Central memory CD8-positive, alpha-beta T cell (primary cell): Measurements from ENCODE around the gene SPTLC3.

Experiments used
- ATAC-seq: fragments of 150-1000 bp; cut with Tn5 transposase; replicated peaks from 2 replicates; pipeline ENCODE4 v1.10.0; 2022; ENCODE audit warnings: mild to moderate bottlenecking, moderate FRiP score, moderate number of reproducible peaks; ENCODE audit not compliant: poor library complexity, severe bottlenecking; ENCODE audit errors: extremely low read depth
- DNase-seq, 2 donors: peaks; one replicate each; pipeline ENCODE4 v3.0.0; 2021; ENCODE audit warnings: low spot score in 2 of 2
- H3K27ac Mint-ChIP-seq: one replicate; pipeline ENCODE4 v1.8.0; 2022; ENCODE audit warnings: low read depth, mild to moderate bottlenecking, moderate library complexity, mixed read lengths
- H3K27me3 Mint-ChIP-seq: one replicate; pipeline ENCODE4 v1.8.0; 2022; ENCODE audit warnings: mixed read lengths
- H3K36me3 Mint-ChIP-seq: one replicate; pipeline ENCODE4 v1.8.0; 2022; ENCODE audit warnings: mild to moderate bottlenecking, moderate library complexity, mixed read lengths; ENCODE audit not compliant: insufficient read depth
- H3K4me1 Mint-ChIP-seq: one replicate; pipeline ENCODE4 v1.8.0; 2022; ENCODE audit warnings: mixed read lengths
- H3K4me3 Mint-ChIP-seq: one replicate; pipeline ENCODE4 v1.8.0; 2022; ENCODE audit warnings: mild to moderate bottlenecking, moderate library complexity, mixed read lengths
- H3K9me3 Mint-ChIP-seq: one replicate; pipeline ENCODE4 v1.8.0; 2022; ENCODE audit warnings: mixed read lengths

Gene SPTLC3

DNA sequence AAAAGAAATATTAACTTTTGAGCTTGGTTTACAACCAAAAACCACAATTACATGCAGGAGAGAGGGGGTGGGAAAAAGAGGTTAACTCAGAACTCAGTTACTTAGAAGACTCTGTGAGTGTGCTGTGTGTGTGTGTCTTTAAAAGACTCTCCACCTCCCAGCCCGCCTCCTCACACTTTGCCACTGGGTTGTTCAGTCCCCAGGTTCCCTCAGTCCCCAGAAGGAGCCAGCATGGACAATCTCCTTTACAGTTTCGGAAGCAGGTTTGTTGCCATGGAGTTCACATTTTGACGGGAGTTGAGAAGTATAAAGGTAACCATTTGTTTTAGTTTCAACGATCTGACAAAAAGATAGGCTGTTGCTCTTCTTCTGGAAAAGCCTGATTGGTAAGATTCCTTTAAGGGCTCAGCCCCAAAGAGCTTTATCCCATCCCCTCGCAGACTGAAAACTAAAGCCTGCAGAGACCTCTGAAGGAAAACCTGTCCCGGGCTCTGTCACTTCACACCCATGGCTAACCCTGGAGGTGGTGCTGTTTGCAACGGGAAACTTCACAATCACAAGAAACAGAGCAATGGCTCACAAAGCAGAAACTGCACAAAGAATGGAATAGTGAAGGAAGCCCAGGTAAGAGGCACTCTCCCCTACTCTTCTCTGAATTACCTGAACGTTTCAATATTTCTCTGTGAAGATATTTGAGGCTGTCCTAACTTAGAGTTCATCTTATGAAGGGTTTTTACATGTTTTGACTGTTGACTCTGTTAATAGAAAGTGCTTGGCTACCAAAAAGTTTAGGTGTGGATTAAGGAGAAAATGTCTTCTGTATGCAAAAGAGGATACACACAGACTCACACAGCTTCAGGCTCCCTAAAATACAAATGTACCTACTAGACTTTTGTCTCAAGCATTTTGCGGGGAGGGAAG lies at the start of gene SPTLC3:
Gene SPTLC3 (plus strand): TSS at position 212 of the 921 bp plus-strand sequence. CDS start 296 bp downstream, at position 508.
- Mint-ChIP-seq H3K27me3 (no peaks in the 10 kb centered on the region), H3K9me3 (peaks cover under 1% of the 10 kb centered on the region), H3K36me3 (no peaks in the 10 kb centered on the region), H3K4me3 (peak within 1 kb of the TSS; percentile 50), H3K4me1 (peaks cover 5% of the 10 kb centered on the region), H3K27ac (no peak within 1 kb of the TSS)
- DNase-seq = no peak
- ATAC-seq = no peak

DNA sequence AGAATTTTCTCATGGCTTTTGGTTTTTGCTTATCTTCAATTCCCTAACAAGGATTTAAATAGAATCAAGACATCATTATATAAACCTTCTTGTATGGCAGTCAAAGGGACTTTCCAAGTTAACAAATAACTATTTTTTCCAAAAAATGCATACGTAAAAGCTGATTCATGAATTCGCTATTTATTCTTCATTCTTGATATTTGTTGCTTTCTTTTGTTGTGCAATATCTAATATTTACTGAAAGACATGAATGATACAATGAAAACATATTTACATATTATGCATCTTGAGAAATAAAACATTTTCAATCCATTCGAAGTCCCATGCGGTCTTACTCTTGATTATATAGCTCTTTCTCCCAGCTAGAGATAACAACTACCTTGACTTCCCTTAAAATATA lies 47.0 kb upstream of the SPTLC3 start:
- Mint-ChIP-seq H3K27me3 (no peaks in the 10 kb centered on the region), H3K4me1 (no peaks in the 10 kb centered on the region), H3K27ac (no peak overlapping the region), H3K4me3 (no peak overlapping the region), H3K9me3 (peaks cover 11% of the 10 kb centered on the region), H3K36me3 (no peaks in the 10 kb centered on the region)
- no peak for ATAC-seq
- DNase-seq = no peak

DNA sequence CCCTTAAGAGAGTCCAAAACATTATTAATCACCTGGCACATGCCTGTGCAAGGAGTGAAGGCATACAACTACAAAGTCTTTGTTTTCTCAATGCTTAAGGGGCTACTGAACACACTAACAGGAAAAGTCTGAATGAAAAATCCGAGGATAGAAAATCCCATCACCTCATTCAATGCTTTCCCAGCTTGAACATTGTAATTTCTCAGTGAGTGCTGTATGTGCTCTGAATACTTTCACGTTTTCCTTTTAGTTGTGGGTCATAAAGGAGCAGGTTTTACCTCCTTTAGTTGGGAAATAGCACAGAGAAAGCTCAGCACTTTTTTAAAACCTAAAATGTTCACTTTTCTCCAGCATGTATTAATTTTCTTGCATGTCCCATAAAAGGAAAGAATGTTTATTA lies 45.9 kb upstream of the SPTLC3 start:
- Mint-ChIP-seq H3K4me1 (no peaks in the 10 kb centered on the region), H3K9me3 (peaks cover 11% of the 10 kb centered on the region), H3K27ac (no peak overlapping the region), H3K4me3 (no peak overlapping the region), H3K27me3 (no peaks in the 10 kb centered on the region), H3K36me3 (no peaks in the 10 kb centered on the region)
- DNase-seq = no peak
- ATAC-seq = no peak

DNA sequence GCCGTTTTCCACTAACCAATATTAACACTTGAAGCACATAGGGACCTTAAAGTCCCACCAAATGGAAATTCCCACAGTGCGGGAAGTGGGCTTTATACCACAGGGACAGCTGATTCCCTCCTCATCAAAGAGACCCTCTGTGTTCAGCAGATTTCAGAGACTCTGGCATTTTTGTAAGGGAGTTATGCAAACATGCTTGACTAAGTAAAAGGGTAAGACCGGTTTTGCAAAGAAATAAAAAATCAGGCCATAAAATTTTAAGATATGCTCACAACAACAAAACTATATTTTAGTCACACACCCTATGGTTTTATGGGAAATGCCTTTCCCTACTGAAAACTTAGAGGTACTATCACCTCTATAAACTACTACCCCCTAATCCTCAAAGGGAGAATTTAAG lies 45.4 kb upstream of the SPTLC3 start:
- Mint-ChIP-seq H3K36me3 (no peaks in the 10 kb centered on the region), H3K4me3 (no peak overlapping the region), H3K4me1 (no peaks in the 10 kb centered on the region), H3K27me3 (no peaks in the 10 kb centered on the region), H3K27ac (no peak overlapping the region), H3K9me3 (peaks cover 11% of the 10 kb centered on the region)
- DNase-seq = no peak
- ATAC-seq = no peak

DNA sequence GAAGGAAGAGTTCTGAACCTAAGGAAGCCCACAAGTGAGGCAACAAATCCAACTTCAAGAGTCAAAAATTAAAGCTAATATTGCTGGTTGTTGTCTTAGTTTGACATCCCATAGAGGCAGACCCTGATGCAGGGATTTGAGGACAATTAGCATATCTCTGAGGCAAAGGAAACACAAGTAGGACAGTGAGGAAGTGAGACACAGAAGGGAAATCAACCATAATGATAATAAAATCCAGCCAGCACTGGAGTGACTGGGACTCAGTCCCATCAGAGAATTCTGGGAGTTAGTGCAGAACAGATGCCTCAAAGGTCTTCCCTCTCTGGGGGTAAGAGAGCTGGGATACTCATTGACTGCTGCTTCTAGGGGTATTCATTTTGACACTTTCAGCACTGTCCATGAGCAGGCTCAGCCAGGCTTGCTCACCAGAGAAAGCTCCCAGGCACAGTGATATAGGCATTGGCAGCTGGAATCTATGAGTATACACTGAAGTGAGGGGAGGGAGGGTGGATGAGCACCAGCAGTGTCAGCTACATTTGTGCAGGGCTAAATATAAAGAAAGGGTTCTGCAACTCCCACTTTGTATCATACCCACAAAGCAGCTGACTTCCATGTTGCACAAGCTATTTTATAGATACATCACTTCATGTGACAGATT lies 43.4 kb upstream of the SPTLC3 start:
- Mint-ChIP-seq H3K27ac (no peak overlapping the region), H3K36me3 (no peaks in the 10 kb centered on the region), H3K4me1 (no peaks in the 10 kb centered on the region), H3K27me3 (no peaks in the 10 kb centered on the region), H3K4me3 (no peak overlapping the region), H3K9me3 (no peaks in the 10 kb centered on the region)
- ATAC-seq (no peak), DNase-seq (no peak)

DNA sequence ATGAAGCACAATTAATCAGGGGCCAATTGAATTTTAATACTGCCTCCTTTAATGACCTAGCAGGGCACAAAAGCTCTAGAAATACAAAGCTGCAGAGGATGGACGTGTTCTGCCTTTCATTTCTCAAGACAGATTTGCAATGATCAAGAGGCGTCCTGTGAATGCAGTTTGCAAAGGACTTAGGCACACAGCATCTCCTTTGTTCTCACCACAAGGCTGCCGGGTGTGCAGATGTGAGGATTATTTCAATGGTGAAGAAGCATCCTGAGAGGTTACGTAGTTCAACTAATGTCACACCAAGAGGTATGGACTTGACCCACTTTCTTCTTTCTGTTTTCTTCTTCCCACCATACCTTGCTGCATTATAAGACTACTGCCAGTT lies 42.9 kb upstream of the SPTLC3 start:
- H3K36me3 Mint-ChIP-seq = no peaks in the 10 kb centered on the region
- H3K4me3 Mint-ChIP-seq = no peak overlapping the region
- H3K27me3 Mint-ChIP-seq = no peaks in the 10 kb centered on the region
- H3K9me3 Mint-ChIP-seq = no peaks in the 10 kb centered on the region
- no peak overlapping the region for H3K27ac Mint-ChIP-seq
- ATAC-seq (no peak), DNase-seq (no peak)
- no peaks in the 10 kb centered on the region for H3K4me1 Mint-ChIP-seq

DNA sequence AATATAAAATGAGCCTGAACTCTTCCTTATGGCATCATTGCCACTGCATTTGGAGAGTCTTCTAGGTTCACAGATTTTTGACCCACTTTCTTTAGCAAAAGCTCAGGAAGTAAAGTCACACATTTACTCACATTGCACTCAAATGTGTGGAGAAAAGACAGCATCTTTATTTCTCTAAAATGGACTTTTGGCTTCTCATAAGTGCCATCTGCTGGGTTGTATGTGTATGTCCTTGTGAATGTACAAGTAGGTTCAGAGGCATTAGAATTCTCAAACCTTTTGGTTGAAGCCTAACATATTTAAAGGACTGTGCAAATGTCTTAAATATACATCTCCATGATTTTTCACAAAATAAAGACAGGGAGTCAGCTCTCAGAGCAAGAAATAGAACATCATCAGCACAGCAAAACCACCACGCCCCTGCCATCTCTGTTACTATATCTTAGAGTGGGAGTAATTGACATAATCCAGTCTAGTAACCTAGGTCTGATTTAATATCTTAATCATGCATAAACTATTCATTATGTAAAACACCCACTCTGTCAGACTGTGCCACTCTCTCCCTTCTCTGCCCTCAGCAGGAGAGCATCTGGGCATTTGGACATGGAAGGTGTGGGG lies 42.2 kb upstream of the SPTLC3 start:
- Mint-ChIP-seq H3K36me3 (no peaks in the 10 kb centered on the region), H3K9me3 (no peaks in the 10 kb centered on the region), H3K4me1 (no peaks in the 10 kb centered on the region), H3K27me3 (no peaks in the 10 kb centered on the region), H3K27ac (no peak overlapping the region), H3K4me3 (no peak overlapping the region)
- ATAC-seq = no peak
- no peak for DNase-seq

DNA sequence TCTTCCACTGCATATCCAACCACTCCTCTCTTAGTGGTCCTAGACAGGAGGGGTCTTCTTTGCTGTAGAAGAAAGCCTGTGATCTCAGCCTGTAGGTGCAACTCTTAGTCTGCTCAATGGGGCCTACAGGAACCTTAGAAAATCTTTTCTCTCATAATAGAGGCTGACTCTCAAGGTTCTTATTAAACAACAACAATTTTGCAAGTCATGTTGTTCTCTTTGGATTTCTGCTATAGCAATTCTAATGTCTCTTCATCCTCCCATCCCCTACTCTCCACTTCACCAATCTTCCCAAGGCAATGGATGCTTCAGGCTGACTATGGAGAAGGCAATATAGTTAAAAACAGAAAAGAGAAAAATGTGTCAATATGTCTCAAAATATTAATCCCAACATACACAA lies 40.8 kb upstream of the SPTLC3 start:
- ATAC-seq = no peak
- Mint-ChIP-seq H3K27ac (no peak overlapping the region), H3K9me3 (no peaks in the 10 kb centered on the region), H3K4me1 (no peaks in the 10 kb centered on the region), H3K27me3 (no peaks in the 10 kb centered on the region), H3K36me3 (no peaks in the 10 kb centered on the region), H3K4me3 (no peak overlapping the region)
- DNase-seq = no peak

DNA sequence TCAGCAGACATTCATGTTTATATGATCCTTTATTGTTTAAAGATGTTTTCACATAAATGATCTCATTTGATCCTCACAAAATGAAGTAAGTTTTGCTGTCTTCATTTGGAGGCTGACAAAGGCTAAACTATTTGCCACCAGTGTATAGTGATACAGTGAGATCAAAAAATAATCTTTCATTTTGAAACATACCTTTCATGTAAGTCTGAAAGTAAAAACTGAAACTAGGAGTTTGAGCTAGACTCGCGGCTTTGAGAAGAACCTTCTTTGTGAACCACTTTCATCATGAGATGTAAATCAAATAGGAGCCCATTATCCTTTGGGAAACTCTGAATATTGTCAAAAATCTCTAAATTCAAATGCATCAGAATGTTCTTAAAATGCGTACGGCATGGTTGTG lies 40.3 kb upstream of the SPTLC3 start:
- no peaks in the 10 kb centered on the region for H3K36me3 Mint-ChIP-seq
- no peak overlapping the region for H3K27ac Mint-ChIP-seq
- no peak overlapping the region for H3K4me3 Mint-ChIP-seq
- H3K4me1 Mint-ChIP-seq = no peaks in the 10 kb centered on the region
- ATAC-seq = no peak
- H3K27me3 Mint-ChIP-seq = no peaks in the 10 kb centered on the region
- DNase-seq = no peak
- H3K9me3 Mint-ChIP-seq = no peaks in the 10 kb centered on the region

DNA sequence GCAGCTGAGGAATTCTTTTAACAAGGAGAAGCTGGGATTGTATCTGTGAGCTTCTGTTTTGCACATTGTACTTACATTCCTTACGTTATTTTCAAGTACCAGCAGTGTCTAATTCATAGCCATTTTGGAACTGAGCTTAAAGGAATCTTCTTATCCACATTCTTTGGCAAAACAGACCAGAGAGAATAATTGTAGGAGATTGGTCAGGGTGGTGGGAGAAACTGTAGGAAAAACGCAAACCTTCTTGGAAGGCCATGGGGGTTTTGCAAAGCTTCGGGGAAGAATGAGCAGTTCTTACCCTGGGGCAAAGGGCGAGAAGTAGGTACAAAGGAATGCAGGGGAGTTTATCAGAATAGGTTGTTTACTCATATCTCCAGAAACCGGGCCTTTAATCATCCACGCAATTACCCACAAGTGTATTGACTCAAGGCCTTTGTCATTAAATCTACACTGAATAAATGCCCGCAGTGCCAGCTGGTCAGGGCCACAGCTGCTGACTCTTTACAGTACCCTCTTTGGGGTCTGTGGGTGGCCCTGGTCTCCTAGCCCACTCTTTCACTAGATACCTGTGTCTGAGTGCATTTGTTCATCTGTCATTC lies 39.6 kb upstream of the SPTLC3 start:
- no peak for ATAC-seq
- no peaks in the 10 kb centered on the region for H3K4me1 Mint-ChIP-seq

DNA sequence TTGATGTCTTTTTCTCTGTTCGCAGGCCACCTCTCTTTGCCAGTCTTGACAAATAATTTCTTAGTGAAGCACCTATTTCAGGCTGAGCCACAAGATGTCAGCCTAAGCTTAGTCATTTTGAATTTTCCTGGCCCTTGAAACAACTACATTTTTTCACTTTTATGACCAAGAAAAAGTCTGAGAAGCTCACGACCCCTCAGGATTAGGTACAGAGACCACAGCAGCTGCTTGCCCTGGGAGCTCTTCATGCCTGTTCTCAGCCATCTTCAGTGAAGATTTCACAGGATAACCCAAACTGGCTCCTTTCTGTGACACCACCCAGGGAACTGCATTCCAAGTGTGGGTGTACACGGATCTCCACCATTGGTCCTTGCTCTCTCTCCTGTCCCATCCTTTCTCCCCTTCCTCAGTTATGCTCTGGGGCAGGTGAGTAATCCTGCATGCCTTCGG lies 38.4 kb upstream of the SPTLC3 start:
- ATAC-seq (no peak), DNase-seq (no peak)
- no peak overlapping the region for H3K27ac Mint-ChIP-seq

More for the DNA sequence above, 39.6 kb upstream of the SPTLC3 start:
- DNase-seq = no peak
- no peak overlapping the region for H3K4me3 Mint-ChIP-seq
- no peak overlapping the region for H3K27ac Mint-ChIP-seq
- H3K36me3 Mint-ChIP-seq = no peaks in the 10 kb centered on the region
- H3K9me3 Mint-ChIP-seq = no peaks in the 10 kb centered on the region
- no peaks in the 10 kb centered on the region for H3K27me3 Mint-ChIP-seq

DNA sequence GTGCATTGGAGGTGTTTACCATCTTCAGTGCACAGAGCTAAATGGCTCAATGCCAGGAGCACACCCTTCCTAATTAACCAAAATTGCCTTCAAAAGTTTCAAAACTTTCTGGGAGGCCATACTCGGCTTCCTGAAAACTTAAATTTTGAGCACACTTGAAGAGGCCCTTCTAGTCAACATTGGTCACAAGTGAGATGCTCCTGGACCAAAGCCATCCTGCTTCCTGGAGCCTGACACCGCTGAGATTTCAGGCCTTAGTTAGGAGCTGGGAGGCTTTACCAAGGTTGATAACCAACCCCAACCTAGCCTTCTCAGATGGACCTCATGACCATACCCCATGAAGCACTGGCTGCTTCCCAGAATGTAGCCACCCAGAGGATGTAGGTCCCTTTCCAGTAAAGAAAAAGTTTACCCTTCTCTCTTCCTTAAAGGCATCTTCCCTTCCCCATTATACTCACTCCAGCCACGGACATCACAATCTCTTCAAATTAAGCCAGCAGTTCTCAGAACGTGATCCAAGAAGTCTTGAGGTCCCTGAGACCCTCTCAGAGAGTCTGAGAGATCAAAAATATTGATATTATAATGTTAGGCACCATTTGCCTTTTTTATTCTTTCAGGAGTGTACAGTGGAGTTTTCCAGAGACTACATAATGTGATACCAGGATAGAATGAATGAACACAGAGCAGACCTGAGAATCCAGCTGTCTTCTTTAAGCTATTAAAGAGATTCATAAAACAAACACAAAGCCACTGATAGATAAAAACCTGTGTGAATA lies 32.8 kb upstream of the SPTLC3 start:
- Mint-ChIP-seq H3K4me3 (no peak overlapping the region), H3K4me1 (no peaks in the 10 kb centered on the region), H3K9me3 (peaks cover 5% of the 10 kb centered on the region), H3K27ac (no peak overlapping the region), H3K36me3 (no peaks in the 10 kb centered on the region), H3K27me3 (no peaks in the 10 kb centered on the region)
- ATAC-seq (no peak), DNase-seq (no peak)

More for the DNA sequence above, 38.4 kb upstream of the SPTLC3 start:
- H3K9me3 Mint-ChIP-seq = no peaks in the 10 kb centered on the region
- H3K27me3 Mint-ChIP-seq = no peaks in the 10 kb centered on the region
- H3K4me3 Mint-ChIP-seq = no peak overlapping the region
- no peaks in the 10 kb centered on the region for H3K4me1 Mint-ChIP-seq
- H3K36me3 Mint-ChIP-seq = no peaks in the 10 kb centered on the region
